HG03354 (cell line): ENCODE data around the gene PALD1.
"Not testable (repeated sequence)": the region's sequence is repeated elsewhere in the genome, so short reads cannot be mapped to it uniquely, and the experiment has no call there.

Source experiments
- ATAC-seq: cut with Tn5 transposase; IDR thresholded peaks from one replicate; pipeline ENCODE4 v1.9.1; 2021; ENCODE audit warnings: mild to moderate bottlenecking; ENCODE audit not compliant: unreplicated experiment, poor library complexity, severe bottlenecking

Gene PALD1

GRCh38 chr10:70565556-70566514, 87.3 kb downstream of the PALD1 start:
- no peak for ATAC-seq

GRCh38 chr10:70566515-70567290, 88.1 kb downstream of the PALD1 start:
- no peak for ATAC-seq

- no peak for ATAC-seq
These were observed 89.0 kb downstream of the PALD1 start for GRCh38 chr10:70567603-70568002.

- ATAC-seq = no peak
These were observed 89.5 kb downstream of the PALD1 start for GRCh38 chr10:70568113-70568512.

- no peak for ATAC-seq
These were observed 90.4 kb downstream of the PALD1 start for GRCh38 chr10:70568781-70569495.

GRCh38 chr10:70571236-70571635, 92.7 kb downstream of the PALD1 start:
- ATAC-seq = no peak

GRCh38 chr10:70571636-70572439, 93.3 kb downstream of the PALD1 start:
- ATAC-seq = no peak

GRCh38 chr10:70573599-70574506, 95.3 kb downstream of the PALD1 start:
- ATAC-seq = no peak

- no peak for ATAC-seq
These were observed 96.9 kb downstream of the PALD1 start for GRCh38 chr10:70575486-70575873.

- ATAC-seq = peak; percentile 67
These were observed 97.6 kb downstream of the PALD1 start for GRCh38 chr10:70575874-70576802.

- no peak for ATAC-seq
These were observed 98.4 kb downstream of the PALD1 start for GRCh38 chr10:70576803-70577517.

- peak; percentile 54 for ATAC-seq
These were observed 99.9 kb downstream of the PALD1 start for GRCh38 chr10:70578371-70578947.

GRCh38 chr10:70579234-70580002, 100.9 kb downstream of the PALD1 start:
- ATAC-seq = no peak

GRCh38 chr10:70581176-70581575, 102.6 kb downstream of the PALD1 start:
- not testable (repeated sequence) for ATAC-seq

GRCh38 chr10:70582793-70583668, 104.5 kb downstream of the PALD1 start:
- ATAC-seq = no peak
